HFFc6 (cell line): Measurements from ENCODE around the gene DZIP1. TPM values are rescaled to one million over a fixed set of nuclear protein-coding genes. Genes with fewer than 3 reads are reported as not detected.
A peak's percentile ranks its signal among the peaks of the same experiment; 100 is the strongest.

Experiments
- DNase-seq: peaks from one replicate; pipeline ENCODE4 v3.0.0-alpha.2; 2018
- H3K27ac Mint-ChIP-seq: 2 replicates; pipeline ENCODE4 v1.8.0; 2020; ENCODE audit warnings: mild to moderate bottlenecking, mixed read lengths
- H3K27me3 Mint-ChIP-seq: 2 replicates; pipeline ENCODE4 v1.8.0; 2021; ENCODE audit warnings: mild to moderate bottlenecking, moderate library complexity, mixed read lengths; ENCODE audit not compliant: insufficient read depth
- H3K36me3 Mint-ChIP-seq: 2 replicates; pipeline ENCODE4 v1.8.0; 2021; ENCODE audit warnings: low read depth, mixed read lengths
- H3K4me1 Mint-ChIP-seq: 2 replicates; pipeline ENCODE4 v1.8.0; 2020; ENCODE audit warnings: low read depth, mixed read lengths
- H3K4me3 Mint-ChIP-seq: 2 replicates; pipeline ENCODE4 v1.8.0; 2020; ENCODE audit warnings: mild to moderate bottlenecking, moderate library complexity, mixed read lengths
- H3K9me3 Mint-ChIP-seq: 2 replicates; pipeline ENCODE4 v1.8.0; 2020; ENCODE audit warnings: mild to moderate bottlenecking, mixed read lengths
- total RNA-seq, 6 experiments: library from RNA; stranded (reverse); fragmentation: NEBNext Ultra II Directional; extraction: Animal tissue kit (Norgen Biotek cat#: 25700); gene quantifications; 2 replicates in 1 of 6; 3 replicates in 5 of 6; pipeline ENCODE4 v1.2.3, GENCODE V29; 2021
- TF ChIP-seq, protein P1 (sequence below): fragments of 200-600 bp; sonication (generic); IDR thresholded peaks from 2 replicates; pipeline ENCODE4 v1.5.0; 2021; ENCODE audit warnings: antibody characterized with exemption, mild to moderate bottlenecking

The DZIP1 gene
- total RNA-seq, 6 experiments from 2014 or later = 39.3 to 43.8 (median 42.0) TPM

DNA sequence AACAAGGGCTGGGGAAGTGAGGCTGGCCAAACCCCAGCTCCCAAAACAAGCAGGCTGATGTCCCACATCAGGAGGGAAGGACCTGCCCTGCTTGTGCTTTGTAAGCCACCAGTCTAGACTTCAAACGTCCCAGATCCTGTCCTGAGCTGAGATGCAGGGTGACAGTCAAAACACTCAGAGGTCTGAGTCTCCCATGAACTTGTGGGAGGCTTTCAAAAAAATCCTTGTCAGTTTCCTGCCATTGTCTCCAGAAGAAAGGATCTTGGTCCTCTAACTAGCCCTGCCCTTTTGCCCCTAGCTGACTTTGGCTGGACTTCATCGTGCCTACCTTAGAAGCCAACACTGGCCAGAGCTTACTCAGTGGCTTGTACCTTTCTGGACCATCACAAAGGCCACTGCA is 43.3 kb downstream of the DZIP1 start:
- peaks cover 26% of the 10 kb centered on the region for H3K36me3 Mint-ChIP-seq
- H3K4me1 Mint-ChIP-seq = peaks cover 14% of the 10 kb centered on the region; the same call in 1 of the 2 replicates
- H3K9me3 Mint-ChIP-seq = no peaks in the 10 kb centered on the region
- TF ChIP-seq, protein P1, sequence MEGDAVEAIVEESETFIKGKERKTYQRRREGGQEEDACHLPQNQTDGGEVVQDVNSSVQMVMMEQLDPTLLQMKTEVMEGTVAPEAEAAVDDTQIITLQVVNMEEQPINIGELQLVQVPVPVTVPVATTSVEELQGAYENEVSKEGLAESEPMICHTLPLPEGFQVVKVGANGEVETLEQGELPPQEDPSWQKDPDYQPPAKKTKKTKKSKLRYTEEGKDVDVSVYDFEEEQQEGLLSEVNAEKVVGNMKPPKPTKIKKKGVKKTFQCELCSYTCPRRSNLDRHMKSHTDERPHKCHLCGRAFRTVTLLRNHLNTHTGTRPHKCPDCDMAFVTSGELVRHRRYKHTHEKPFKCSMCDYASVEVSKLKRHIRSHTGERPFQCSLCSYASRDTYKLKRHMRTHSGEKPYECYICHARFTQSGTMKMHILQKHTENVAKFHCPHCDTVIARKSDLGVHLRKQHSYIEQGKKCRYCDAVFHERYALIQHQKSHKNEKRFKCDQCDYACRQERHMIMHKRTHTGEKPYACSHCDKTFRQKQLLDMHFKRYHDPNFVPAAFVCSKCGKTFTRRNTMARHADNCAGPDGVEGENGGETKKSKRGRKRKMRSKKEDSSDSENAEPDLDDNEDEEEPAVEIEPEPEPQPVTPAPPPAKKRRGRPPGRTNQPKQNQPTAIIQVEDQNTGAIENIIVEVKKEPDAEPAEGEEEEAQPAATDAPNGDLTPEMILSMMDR = no peak
- no peaks in the 10 kb centered on the region; the same call in 1 of the 2 replicates for H3K27me3 Mint-ChIP-seq
- no peak for DNase-seq
- H3K27ac Mint-ChIP-seq = peak overlapping the region; percentile 36; the same call in 1 of the 2 replicates
- H3K4me3 Mint-ChIP-seq = no peak overlapping the region

DNA sequence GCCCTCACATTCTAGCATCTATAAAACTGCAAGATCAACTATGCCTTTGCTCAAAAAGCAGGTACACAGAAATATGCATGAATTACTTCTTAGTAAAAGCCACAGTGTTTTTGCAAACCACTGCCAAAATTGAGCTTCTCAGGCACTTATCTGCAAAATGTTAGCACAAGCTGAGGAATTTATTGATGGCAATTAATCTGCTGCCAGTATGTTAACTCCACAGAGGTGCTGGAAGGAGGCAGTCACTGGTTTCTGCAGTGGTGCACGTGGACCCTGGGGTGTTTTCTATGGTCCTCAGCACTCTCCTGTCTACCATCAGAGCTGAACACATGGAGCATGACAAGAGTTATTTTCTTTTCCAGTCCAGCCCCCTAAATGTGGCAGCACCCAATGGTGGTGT is 47.8 kb downstream of the DZIP1 start:
- no peak for DNase-seq
- TF ChIP-seq, protein P1 = no peak
- Mint-ChIP-seq H3K27me3 (no peaks in the 10 kb centered on the region; the same call in 1 of the 2 replicates), H3K4me1 (no peaks in the 10 kb centered on the region), H3K4me3 (no peak overlapping the region), H3K27ac (no peak overlapping the region), H3K36me3 (peaks cover 15% of the 10 kb centered on the region; the same call in 1 of the 2 replicates), H3K9me3 (no peaks in the 10 kb centered on the region)

DNA sequence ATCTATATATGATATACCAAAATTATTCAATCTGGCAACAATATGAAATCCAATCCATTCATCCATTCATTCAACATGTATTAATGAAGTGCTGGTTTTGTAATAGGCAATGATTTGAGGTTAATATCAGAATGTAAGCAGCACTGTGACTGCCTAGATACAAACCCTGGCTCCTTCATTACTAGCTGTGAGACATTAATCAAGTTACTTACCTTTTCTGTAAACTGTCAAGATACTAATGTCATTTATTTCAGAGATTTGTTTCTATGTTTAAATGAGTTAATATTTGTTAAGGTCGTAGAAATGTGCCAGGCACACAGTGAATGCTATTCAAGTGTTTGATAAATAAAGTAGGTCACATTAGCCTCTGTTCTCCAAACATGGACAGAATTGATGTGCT is 51.0 kb downstream of the DZIP1 start:
- TF ChIP-seq, protein P1 = no peak
- Mint-ChIP-seq H3K4me3 (no peak overlapping the region), H3K4me1 (peaks cover 4% of the 10 kb centered on the region; the same call in 1 of the 2 replicates), H3K27ac (no peak overlapping the region), H3K36me3 (peaks cover 25% of the 10 kb centered on the region), H3K9me3 (no peaks in the 10 kb centered on the region), H3K27me3 (no peaks in the 10 kb centered on the region)
- no peak for DNase-seq

DNA sequence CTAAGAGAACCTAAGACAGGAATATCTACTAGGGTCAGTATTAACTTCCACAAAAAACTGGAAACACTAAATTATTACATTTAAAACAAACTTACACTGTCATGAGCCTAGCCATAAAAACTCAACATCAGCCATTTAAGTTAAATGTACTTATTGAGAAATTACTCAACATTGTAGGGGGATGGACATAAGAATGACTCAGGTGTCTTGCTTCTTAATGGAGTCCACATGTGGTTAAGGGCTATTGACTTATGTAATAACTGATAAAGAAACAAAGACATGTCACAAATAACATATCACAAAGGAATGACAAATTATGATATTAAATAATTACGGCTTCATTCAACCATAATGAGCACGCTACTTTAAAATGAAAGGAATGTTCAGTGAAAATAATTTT is 55.8 kb downstream of the DZIP1 start:
- peaks cover 6% of the 10 kb centered on the region; the same call in 1 of the 2 replicates for H3K4me1 Mint-ChIP-seq
- no peaks in the 10 kb centered on the region for H3K9me3 Mint-ChIP-seq
- H3K27me3 Mint-ChIP-seq = no peaks in the 10 kb centered on the region
- no peak overlapping the region for H3K27ac Mint-ChIP-seq
- TF ChIP-seq, protein P1 = no peak
- DNase-seq = peak; percentile 13
- peaks cover 50% of the 10 kb centered on the region for H3K36me3 Mint-ChIP-seq
- H3K4me3 Mint-ChIP-seq = no peak overlapping the region

DNA sequence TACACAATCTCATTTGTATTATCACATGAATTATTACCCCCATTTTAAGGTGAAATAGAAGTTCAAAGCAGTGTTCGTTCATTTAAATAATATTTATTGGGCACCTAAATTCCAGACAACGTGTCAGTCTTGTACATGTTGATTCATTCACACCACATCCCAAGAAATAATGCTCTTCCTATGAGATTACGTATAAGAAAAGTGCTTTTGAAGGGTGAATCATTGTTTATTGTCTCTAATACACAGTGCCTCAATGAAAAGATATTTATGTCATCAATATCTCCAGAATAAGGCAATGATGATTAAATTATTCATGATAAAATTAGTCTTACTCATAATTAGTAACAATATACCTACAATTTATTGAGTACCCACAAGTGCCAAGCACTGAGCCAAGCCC is 56.4 kb downstream of the DZIP1 start:
- H3K27ac Mint-ChIP-seq = no peak overlapping the region
- no peaks in the 10 kb centered on the region for H3K27me3 Mint-ChIP-seq
- H3K4me3 Mint-ChIP-seq = no peak overlapping the region
- H3K4me1 Mint-ChIP-seq = peaks cover 6% of the 10 kb centered on the region; the same call in 1 of the 2 replicates
- H3K36me3 Mint-ChIP-seq = peaks cover 50% of the 10 kb centered on the region
- TF ChIP-seq, protein P1 = no peak
- no peaks in the 10 kb centered on the region for H3K9me3 Mint-ChIP-seq
- no peak for DNase-seq

DNA sequence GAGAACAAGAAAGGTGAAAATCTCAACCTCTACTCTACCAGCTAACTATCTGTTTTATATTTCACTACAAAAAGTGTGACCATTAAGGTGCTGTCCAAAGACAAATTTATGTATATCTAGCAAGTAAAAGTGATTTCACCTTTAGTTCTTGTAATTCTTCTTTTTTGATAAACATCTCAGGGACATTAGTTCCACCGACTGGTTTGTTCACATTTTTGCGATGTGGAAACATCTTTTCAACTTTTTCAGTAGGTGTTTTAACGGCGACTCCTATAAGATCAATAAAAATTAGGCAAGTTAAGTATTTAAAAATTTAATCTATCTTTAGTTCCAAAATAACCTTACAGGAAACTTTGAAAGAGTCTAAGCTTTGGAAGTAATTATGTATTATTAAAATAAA is 58.6 kb downstream of the DZIP1 start:
- Mint-ChIP-seq H3K27me3 (no peaks in the 10 kb centered on the region), H3K4me1 (peaks cover 6% of the 10 kb centered on the region; the same call in 1 of the 2 replicates), H3K27ac (no peak overlapping the region), H3K9me3 (no peaks in the 10 kb centered on the region), H3K36me3 (peaks cover 57% of the 10 kb centered on the region), H3K4me3 (no peak overlapping the region)
- TF ChIP-seq, protein P1 = no peak
- DNase-seq = no peak
